ENCODE data around the gene THBS2. TPM values are rescaled to one million over a fixed set of nuclear protein-coding genes. Genes with fewer than 3 reads are reported as not detected.
A peak's percentile ranks its signal among the peaks of the same experiment; 100 is the strongest.

THBS2 gene
- total and polyA plus RNA-seq, 2 donors, result 22.8 to 140 TPM

DNA sequence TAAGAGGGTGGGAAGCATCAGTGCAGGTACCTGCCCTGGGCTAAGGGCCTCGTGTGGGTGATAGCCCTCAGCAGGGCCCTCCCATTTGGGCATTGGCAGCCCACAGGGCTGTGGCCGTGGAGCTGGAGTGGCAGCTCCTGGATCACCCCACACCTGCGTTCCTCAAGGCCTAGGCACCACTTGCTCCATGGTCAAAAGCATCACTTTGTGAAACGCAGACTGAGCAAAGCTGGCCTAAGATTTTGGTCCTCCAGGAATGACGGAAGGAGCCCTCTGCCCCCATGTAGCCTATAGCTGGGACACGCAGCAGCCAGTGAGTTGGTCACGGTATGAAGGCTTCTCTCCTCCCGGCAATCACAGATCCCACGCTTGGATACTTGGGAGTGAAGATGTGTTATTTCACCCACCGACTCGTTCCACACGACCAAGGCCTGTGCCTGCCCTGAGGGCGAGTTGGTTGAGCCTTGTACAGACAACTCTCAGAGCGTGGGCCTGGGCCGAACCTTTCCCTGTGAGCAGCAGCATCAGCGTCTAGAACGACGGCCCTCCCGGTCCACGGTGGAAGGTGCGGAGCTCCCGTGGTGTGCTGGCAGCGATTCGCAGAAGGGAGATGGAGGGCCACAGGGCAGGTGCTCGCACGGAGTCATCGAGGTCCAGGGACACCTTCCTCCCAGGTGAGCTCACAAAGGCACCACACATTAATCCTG lies 39.7 kb downstream of the THBS2 start:
- WGBS, result 94% methylated on average over 27 of the region's 27 CpGs
- H3K4me1 ChIP-seq (ENCODE audit: insufficient read depth), result no peaks in the 10 kb centered on the region
- DNase-seq (ENCODE audit: extremely low spot score), result no peak
- H3K4me3 ChIP-seq (ENCODE audit: low read depth, low read length), result no peak overlapping the region
- peak overlapping the region; percentile 91 for H3K27ac ChIP-seq (ENCODE audit: low read depth)
- H3K36me3 ChIP-seq (ENCODE audit: insufficient read depth), result no peaks in the 10 kb centered on the region

DNA sequence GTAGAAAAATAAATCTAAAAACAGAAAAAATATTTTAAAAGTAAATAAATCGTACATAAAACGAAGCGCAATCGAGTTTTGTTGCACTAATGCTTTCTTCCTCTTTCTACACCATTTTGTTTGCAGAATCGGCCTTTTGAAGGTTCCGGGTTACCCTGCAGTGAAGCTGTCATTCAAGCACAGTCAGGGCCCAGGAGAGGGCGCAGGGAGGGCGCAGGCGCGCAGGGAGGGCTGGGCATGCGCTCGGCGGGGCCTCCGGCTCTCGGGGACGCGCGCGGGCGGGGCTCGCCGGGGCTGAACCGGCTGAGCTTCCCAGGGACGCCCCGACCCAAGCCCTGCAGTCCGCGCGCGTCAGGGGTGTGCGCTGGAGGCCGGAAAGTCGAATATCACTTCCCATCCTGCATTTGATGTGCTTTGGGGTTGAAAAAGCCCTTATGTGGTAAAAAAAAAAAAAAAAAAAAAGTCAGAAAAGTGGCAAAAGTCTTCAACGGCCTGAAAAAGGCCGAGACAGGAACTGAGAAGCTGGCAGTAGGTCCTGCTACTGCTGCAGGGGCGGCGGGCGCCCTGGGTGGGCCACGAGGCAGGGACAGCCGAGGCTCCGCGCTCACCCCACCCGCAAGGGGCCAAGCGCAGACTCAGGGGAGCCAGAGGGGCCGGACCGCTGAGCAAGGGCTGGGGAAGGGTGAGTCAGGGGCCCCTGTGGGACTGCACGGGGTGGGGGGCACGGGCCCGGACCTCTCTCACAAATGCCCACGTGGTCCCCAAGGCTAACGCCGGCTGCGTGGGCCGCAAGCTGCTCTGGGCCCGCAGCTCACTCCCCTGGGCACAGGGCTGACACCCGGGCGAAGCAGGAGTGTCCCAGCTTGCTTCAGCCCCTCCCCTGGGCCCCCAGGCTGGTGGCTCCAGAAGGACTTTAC lies 40.5 kb downstream of the THBS2 start:
- peak; percentile 77 for DNase-seq (ENCODE audit: extremely low spot score)
- 27% methylated on average over 56 of the region's 56 CpGs for WGBS
- peak overlapping the region; percentile 17 for H3K4me3 ChIP-seq (ENCODE audit: low read depth, low read length)
- no peaks in the 10 kb centered on the region for H3K36me3 ChIP-seq (ENCODE audit: insufficient read depth)
- no peaks in the 10 kb centered on the region for H3K4me1 ChIP-seq (ENCODE audit: insufficient read depth)
- H3K27ac ChIP-seq (ENCODE audit: low read depth), result peak overlapping the region; percentile 91

DNA sequence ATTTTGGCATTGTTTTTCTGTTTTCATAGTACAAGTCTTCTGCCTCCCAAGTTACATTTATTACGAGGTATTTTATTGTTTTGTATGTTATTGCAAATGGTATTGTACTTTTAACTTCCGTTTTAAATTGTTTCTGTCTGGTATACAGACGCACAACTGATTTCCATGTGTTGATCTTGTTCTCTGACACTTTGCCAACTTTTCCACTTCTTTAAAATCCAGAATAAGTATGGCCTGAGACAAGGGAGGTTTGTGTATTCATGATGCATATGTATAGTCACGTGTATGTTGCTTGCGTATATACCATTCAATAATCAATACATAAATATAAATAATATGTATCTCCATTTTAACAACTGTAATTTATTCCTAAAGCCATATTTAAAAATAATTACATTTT lies 41.2 kb downstream of the THBS2 start:
- Histone ChIP-seq H3K36me3 (ENCODE audit: insufficient read depth) (no peaks in the 10 kb centered on the region), H3K4me1 (ENCODE audit: insufficient read depth) (no peaks in the 10 kb centered on the region), H3K27ac (ENCODE audit: low read depth) (no peak overlapping the region), H3K4me3 (ENCODE audit: low read depth, low read length) (no peak overlapping the region)
- WGBS, result 73% methylated on average over 5 of the region's 5 CpGs
- DNase-seq (ENCODE audit: extremely low spot score), result no peak

DNA sequence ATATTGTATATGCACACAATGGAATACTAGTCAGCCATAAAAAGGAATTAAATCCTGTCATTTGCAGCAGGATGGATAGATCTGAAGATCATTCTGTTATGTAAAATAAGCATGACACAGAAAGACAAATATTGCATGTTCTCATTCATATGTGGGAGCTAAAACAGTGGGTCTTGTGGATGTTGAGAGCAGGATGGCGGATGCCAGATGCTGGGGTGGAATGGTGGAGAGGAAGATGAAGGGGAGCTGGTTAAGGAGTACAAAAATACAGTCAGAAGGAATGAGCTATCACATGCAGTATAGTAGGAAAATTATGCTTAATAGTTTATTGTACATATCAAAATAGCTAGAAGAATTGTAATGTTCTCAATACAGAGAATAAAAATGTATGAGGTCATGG lies 41.8 kb downstream of the THBS2 start:
- H3K4me1 ChIP-seq (ENCODE audit: insufficient read depth), result no peaks in the 10 kb centered on the region
- H3K36me3 ChIP-seq (ENCODE audit: insufficient read depth), result no peaks in the 10 kb centered on the region
- DNase-seq (ENCODE audit: extremely low spot score), result no peak
- WGBS, result 98% methylated on average over 1 of the region's 1 CpG
- H3K4me3 ChIP-seq (ENCODE audit: low read depth, low read length), result no peak overlapping the region
- no peak overlapping the region for H3K27ac ChIP-seq (ENCODE audit: low read depth)

DNA sequence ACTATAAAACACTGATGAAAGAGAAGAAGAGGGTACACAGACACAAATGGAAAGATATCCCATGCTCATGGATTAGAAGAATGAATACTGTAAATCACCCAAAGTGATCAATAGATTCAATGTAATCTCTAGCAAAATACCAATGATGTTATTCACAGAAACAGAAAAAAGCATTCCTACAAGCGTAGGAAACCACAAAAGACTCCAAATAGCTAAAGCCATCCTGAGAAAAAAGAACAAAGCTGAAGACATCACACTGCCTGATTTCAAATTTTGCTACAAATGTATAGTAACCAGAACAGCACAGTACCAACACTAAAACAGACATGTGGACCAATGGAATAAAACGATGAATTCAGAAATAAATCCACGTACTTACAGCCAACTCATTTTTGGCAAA lies 43.0 kb downstream of the THBS2 start:
- Histone ChIP-seq H3K4me3 (ENCODE audit: low read depth, low read length) (no peak overlapping the region), H3K36me3 (ENCODE audit: insufficient read depth) (no peaks in the 10 kb centered on the region), H3K4me1 (ENCODE audit: insufficient read depth) (no peaks in the 10 kb centered on the region), H3K27ac (ENCODE audit: low read depth) (no peak overlapping the region)
- no peak for DNase-seq (ENCODE audit: extremely low spot score)
- WGBS, result 92% methylated on average over 3 of the region's 3 CpGs

DNA sequence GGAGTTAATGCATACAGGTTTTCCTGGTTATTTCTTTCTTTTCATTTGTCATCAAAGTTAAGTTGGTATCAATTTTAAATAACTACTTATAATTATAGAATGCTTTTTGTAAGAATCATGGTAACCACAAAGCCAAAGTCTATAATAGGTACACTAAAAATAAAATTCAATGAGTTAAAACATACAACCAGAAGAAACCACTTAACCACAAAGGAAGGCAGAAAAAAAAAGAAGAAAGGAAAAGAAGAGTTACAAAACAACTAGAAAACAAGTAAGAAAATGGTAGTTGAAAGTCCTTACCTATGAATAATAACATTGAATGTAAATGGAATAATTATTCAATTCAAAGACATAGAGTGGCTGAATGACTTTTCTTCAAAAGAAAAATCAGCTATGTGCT lies 45.6 kb downstream of the THBS2 start:
- Histone ChIP-seq H3K36me3 (ENCODE audit: insufficient read depth) (no peaks in the 10 kb centered on the region), H3K4me3 (ENCODE audit: low read depth, low read length) (no peak overlapping the region), H3K4me1 (ENCODE audit: insufficient read depth) (no peaks in the 10 kb centered on the region), H3K27ac (ENCODE audit: low read depth) (no peak overlapping the region)
- DNase-seq (ENCODE audit: extremely low spot score), result no peak

DNA sequence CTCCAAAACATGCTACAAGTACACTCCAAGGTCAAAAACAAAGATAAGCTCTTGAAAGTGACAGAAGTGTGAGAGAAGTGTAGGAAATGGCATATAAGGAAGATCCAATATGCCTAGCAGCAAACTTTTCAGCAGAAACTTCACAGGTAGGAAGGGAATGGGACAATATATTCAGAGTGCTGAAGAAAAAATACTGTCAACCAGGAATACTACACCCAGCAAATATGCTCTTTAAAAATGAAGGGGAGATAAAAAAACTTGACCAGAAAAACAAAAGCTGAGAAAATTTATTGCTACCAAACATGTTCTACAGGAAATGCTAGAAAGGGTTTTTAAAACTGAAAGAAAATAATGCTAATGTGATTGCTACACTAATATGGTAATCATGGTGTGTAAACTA lies 46.2 kb downstream of the THBS2 start:
- H3K27ac ChIP-seq (ENCODE audit: low read depth), result no peak overlapping the region
- H3K36me3 ChIP-seq (ENCODE audit: insufficient read depth), result no peaks in the 10 kb centered on the region
- H3K4me1 ChIP-seq (ENCODE audit: insufficient read depth), result no peaks in the 10 kb centered on the region
- no peak overlapping the region for H3K4me3 ChIP-seq (ENCODE audit: low read depth, low read length)
- no peak for DNase-seq (ENCODE audit: extremely low spot score)

DNA sequence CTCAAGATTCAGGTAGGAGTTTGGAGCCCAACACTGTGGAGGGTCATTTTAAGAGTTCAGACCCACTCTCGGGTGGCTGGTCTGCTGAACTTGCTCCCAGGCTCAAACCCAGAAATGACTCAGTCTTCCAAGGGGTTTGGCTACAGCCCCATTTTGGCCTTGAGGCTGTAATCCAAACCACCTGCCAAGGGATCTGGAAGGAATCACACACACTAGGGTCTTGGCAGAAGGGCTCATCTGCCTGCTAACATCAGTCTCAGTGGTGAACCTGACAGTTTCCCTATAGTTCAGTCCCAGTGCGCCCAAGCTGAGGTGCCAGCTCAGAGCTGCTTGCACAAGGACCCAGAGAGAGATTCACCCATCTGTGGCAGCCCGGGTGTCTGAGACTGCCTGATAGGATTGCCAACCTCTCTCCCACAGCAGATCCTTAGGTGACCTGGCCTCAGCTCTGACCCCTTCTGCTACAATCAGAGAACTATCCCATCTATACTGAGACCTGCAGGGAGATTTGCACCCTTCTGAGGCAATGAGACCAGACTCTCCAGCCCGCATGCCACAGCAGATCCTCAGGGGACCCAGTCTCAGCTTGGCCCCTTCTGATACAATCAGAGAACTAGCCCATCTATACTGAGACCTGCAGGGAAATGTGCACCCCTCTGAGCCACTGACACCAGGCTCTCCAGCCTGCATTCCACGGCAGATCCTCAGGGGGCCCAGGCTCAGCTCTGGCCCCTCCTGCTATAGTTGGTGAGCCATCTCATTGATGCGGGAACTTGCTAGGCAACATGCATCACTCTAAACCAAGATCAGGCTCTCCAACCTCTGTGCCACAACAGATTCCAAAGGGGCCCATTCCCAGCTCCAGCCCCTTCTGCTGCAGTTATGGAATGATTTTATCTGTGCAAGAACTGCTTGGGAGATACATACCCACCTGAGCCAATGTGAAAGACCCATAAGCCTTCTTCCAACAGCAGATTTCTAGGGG lies 48.2 kb downstream of the THBS2 start:
- Histone ChIP-seq H3K4me1 (ENCODE audit: insufficient read depth) (no peaks in the 10 kb centered on the region), H3K27ac (ENCODE audit: low read depth) (no peak overlapping the region), H3K4me3 (ENCODE audit: low read depth, low read length) (no peak overlapping the region), H3K36me3 (ENCODE audit: insufficient read depth) (no peaks in the 10 kb centered on the region)
- WGBS, result 63% methylated on average over 6 of the region's 6 CpGs
- no peak for DNase-seq (ENCODE audit: extremely low spot score)

DNA sequence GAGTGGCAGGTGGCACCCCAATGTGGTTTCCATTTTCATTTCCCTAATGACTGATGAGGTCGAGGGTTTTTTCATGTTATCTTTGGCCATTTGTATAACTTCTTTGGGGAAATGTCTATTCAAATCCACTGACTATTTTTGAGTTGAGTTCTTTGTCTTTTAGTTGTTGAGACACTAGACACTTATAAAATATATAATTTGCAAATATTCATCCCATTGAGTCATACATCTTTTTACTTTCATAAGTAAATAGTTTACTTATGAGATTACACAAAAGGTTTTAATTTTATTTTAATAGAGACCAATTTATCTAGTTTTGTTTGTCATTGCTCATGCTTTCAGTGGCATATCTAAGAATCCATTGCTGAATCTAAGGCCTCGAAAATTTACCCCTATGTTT lies 49.5 kb downstream of the THBS2 start:
- Histone ChIP-seq H3K4me3 (ENCODE audit: low read depth, low read length) (no peak overlapping the region), H3K4me1 (ENCODE audit: insufficient read depth) (no peaks in the 10 kb centered on the region), H3K36me3 (ENCODE audit: insufficient read depth) (no peaks in the 10 kb centered on the region), H3K27ac (ENCODE audit: low read depth) (no peak overlapping the region)
- DNase-seq (ENCODE audit: extremely low spot score), result no peak
- WGBS, result 69% methylated on average over 2 of the region's 2 CpGs

DNA sequence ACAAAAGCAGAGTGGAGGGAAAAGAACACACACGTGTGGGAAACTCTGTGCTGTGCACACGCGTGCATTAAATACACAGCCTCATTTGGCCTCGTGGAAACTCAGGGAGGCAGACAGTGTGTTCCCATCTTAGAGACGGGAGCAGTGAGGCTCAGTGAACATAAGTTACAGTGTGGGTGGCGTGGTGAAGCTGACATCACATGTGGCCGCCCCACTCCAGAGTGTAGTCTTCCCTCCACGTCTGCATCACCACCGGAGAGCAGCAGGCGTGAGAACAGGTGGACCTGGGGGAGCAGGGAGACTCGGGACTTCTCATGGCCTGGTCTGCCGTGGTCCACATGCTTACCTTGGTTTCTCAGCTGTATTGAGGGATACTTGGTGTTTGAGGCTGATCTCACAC lies 51.7 kb downstream of the THBS2 start:
- DNase-seq (ENCODE audit: extremely low spot score), result no peak
- Histone ChIP-seq H3K36me3 (ENCODE audit: insufficient read depth) (no peaks in the 10 kb centered on the region), H3K27ac (ENCODE audit: low read depth) (no peak overlapping the region), H3K4me1 (ENCODE audit: insufficient read depth) (no peaks in the 10 kb centered on the region), H3K4me3 (ENCODE audit: low read depth, low read length) (no peak overlapping the region)
- WGBS, result 97% methylated on average over 12 of the region's 12 CpGs

DNA sequence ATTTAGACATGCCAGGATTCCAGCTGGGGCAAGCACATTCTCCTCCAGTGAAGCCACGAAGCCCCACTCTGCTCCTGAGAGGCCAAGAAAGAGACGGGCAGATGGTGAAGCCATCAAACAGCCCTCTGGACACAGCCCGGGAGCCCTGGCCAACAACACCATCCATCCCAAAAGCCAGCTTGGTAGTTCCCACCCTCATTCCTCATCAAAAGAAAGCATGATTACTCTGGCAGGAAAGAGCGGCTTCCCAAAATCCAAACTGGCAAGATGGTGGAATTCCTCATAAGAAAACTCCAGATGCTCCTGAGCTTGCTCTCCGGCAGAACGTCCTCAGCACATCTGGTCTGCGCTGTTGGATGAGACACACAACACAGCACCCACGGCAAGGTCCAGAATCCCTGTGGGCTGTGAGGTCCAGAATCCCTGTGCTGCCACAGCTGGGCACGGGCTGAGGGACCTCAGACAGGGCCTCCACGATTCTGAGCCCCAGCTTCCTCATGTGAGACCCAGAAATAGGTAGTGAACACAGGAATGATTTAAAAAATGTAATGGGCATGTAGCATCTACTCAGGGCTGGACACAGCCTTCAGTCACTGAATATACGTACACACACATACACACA lies 52.6 kb downstream of the THBS2 start:
- H3K36me3 ChIP-seq (ENCODE audit: insufficient read depth), result no peaks in the 10 kb centered on the region
- 93% methylated on average over 11 of the region's 11 CpGs for WGBS
- no peak for DNase-seq (ENCODE audit: extremely low spot score)
- no peak overlapping the region for H3K4me3 ChIP-seq (ENCODE audit: low read depth, low read length)
- H3K4me1 ChIP-seq (ENCODE audit: insufficient read depth), result no peaks in the 10 kb centered on the region
- H3K27ac ChIP-seq (ENCODE audit: low read depth), result no peak overlapping the region

DNA sequence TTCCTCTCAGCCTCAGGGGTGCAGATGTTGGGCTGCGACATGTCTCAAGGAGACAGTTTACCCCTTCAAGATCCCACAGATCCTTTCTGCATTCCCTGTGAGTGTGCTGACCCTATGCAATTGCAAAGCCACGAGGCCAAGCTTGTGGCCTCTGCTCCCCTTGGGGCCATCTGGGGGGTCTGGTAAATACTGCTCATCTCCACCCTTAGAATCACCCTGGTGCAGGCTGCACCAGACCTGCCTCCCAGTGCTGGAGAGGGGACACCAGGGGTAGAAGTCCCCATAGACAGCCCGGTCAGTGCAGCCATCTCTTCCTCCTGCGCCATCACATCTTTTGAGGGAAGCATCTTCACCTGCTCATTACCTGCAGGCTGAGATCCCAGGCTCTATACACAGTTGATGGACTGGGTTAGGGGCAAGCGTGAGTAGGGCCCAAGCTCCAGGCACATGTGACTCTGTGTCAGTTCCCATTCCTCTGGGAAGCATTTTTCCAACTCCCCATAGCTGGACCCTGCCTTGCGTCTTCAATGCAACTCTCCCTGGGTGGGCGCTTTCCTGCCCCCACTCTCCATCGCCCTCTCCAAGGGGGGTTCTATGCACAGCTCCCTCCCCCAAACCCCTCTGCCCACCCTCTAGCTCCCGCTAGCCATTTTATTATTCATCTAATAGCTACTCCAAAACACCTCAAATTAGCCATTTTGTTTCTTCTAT lies 53.9 kb downstream of the THBS2 start:
- H3K27ac ChIP-seq (ENCODE audit: low read depth), result no peak overlapping the region
- no peaks in the 10 kb centered on the region for H3K4me1 ChIP-seq (ENCODE audit: insufficient read depth)
- H3K4me3 ChIP-seq (ENCODE audit: low read depth, low read length), result no peak overlapping the region
- no peaks in the 10 kb centered on the region for H3K36me3 ChIP-seq (ENCODE audit: insufficient read depth)
- no peak for DNase-seq (ENCODE audit: extremely low spot score)
- 93% methylated on average over 9 of the region's 9 CpGs for WGBS

DNA sequence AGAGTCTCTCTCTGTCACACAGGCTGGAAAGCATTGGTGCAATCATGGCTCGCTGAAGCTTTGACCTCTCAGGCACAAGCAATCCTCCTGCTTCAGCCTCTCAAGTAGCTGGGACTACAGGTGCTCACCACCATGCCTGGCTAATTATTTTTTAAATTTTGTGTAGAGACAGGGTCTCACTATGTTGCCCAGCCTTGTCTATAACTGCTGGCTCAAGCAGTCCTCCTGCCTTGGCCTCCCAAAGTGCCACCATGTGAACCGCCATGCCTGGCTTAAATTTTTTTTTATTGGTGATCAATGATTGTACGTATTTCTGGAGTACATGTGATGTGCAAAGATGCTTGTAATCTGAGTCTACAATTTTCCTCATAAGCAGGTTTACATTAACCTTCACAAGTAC lies 54.8 kb downstream of the THBS2 start:
- 97% methylated on average over 3 of the region's 3 CpGs for WGBS

More for the DNA sequence above, 54.8 kb downstream of the THBS2 start:
- no peak overlapping the region for H3K27ac ChIP-seq (ENCODE audit: low read depth)
- no peaks in the 10 kb centered on the region for H3K4me1 ChIP-seq (ENCODE audit: insufficient read depth)
- H3K4me3 ChIP-seq (ENCODE audit: low read depth, low read length), result no peak overlapping the region
- no peaks in the 10 kb centered on the region for H3K36me3 ChIP-seq (ENCODE audit: insufficient read depth)
- no peak for DNase-seq (ENCODE audit: extremely low spot score)
